Measurements from ENCODE around the gene NT5DC4.

NT5DC4 gene

GRCh38 chr2:112722816-112723546, 2.2 kb downstream of the NT5DC4 start:
- no peak for DNase-seq (ENCODE audit: low read depth in 2 of 3, low spot score in 2 of 3)

GRCh38 chr2:112723547-112723940, 2.7 kb downstream of the NT5DC4 start:
- DNase-seq (ENCODE audit: low read depth in 2 of 3, low spot score in 2 of 3), result no peak

GRCh38 chr2:112723995-112724394, 3.2 kb downstream of the NT5DC4 start:
- DNase-seq (ENCODE audit: low read depth in 2 of 3, low spot score in 2 of 3), result no peak

GRCh38 chr2:112724591-112725525, 4.0 kb downstream of the NT5DC4 start:
- DNase-seq (ENCODE audit: low read depth in 2 of 3, low spot score in 2 of 3), result no peak

- no peak for DNase-seq (ENCODE audit: low read depth in 2 of 3, low spot score in 2 of 3)
Observed at GRCh38 chr2:112725545-112726457, 5.0 kb downstream of the NT5DC4 start.

- DNase-seq (ENCODE audit: low read depth in 2 of 3, low spot score in 2 of 3), result peak; percentile 67 to 86 (median 79)
Observed at GRCh38 chr2:112726487-112727190, 5.8 kb downstream of the NT5DC4 start.

- DNase-seq (ENCODE audit: low read depth in 2 of 3, low spot score in 2 of 3), result no peak
Observed at GRCh38 chr2:112727276-112728028, 6.6 kb downstream of the NT5DC4 start.

GRCh38 chr2:112728029-112728362, 7.2 kb downstream of the NT5DC4 start:
- DNase-seq (ENCODE audit: low read depth in 2 of 3, low spot score in 2 of 3), result no peak

- no peak for DNase-seq (ENCODE audit: low read depth in 2 of 3, low spot score in 2 of 3)
Observed at GRCh38 chr2:112728378-112729175, 7.8 kb downstream of the NT5DC4 start.

- no peak for DNase-seq (ENCODE audit: low read depth in 2 of 3, low spot score in 2 of 3)
Observed at GRCh38 chr2:112730216-112730615, 9.4 kb downstream of the NT5DC4 start.

GRCh38 chr2:112730791-112731190, 10.0 kb downstream of the NT5DC4 start:
- no peak for DNase-seq (ENCODE audit: low read depth in 2 of 3, low spot score in 2 of 3)

- no peak for DNase-seq (ENCODE audit: low read depth in 2 of 3, low spot score in 2 of 3)
Observed at GRCh38 chr2:112731479-112731878, 10.7 kb downstream of the NT5DC4 start.

- no peak for DNase-seq (ENCODE audit: low read depth in 2 of 3, low spot score in 2 of 3)
Observed at GRCh38 chr2:112733456-112733855, 12.6 kb downstream of the NT5DC4 start.

- DNase-seq (ENCODE audit: low read depth in 2 of 3, low spot score in 2 of 3), result no peak
Observed at GRCh38 chr2:112733871-112734270, 13.1 kb downstream of the NT5DC4 start.

GRCh38 chr2:112737542-112738232, 16.9 kb downstream of the NT5DC4 start:
- DNase-seq (ENCODE audit: low read depth in 2 of 3, low spot score in 2 of 3), result no peak

GRCh38 chr2:112740527-112740926, 19.7 kb downstream of the NT5DC4 start:
- no peak for DNase-seq (ENCODE audit: low read depth in 2 of 3, low spot score in 2 of 3)

- peak; percentile 46 to 59 (median 50) for DNase-seq (ENCODE audit: low read depth in 2 of 3, low spot score in 2 of 3)
Observed at GRCh38 chr2:112749755-112750559, 29.1 kb downstream of the NT5DC4 start.

GRCh38 chr2:112750560-112750843, 29.7 kb downstream of the NT5DC4 start:
- no peak for DNase-seq (ENCODE audit: low read depth in 2 of 3, low spot score in 2 of 3)
